Left lung (tissue), 10 donors: Measurements from ENCODE around the gene JMY. TPM values are rescaled to one million over a fixed set of nuclear protein-coding genes. Genes with fewer than 3 reads are reported as not detected.

Source experiments
- ATAC-seq: fragments of 200-7000 bp; cut with Tn5 transposase; one replicate; pipeline ENCODE4 v1.9.1; 2020; ENCODE audit warnings: moderate library complexity
- DNase-seq, 4 donors: peaks; one replicate each; pipeline ENCODE4 v3.0.0-alpha.2; 2013 to 2020
- H3K27ac ChIP-seq, 2 donors: fragments of 200-600 bp; sonication (generic) in 1 of 2; one replicate each; pipeline versions ENCODE4 v1.5.0 to v1.8.0; 2020 to 2021
- H3K27me3 ChIP-seq, 2 donors: fragments of 200-600 bp; sonication (generic) in 1 of 2; one replicate each; pipeline versions ENCODE4 v1.5.0 to v1.8.0; 2020 to 2021
- H3K36me3 ChIP-seq, 2 donors: fragments of 200-600 bp; sonication (generic) in 1 of 2; one replicate each; pipeline versions ENCODE4 v1.5.0 to v1.8.0; 2020 to 2021
- H3K4me1 ChIP-seq, 2 donors: fragments of 200-600 bp; one replicate each; pipeline ENCODE4 v1.8.0; 2021
- H3K4me3 ChIP-seq, 2 donors: fragments of 200-600 bp; sonication (generic) in 1 of 2; one replicate each; pipeline versions ENCODE4 v1.5.0 to v1.8.0; 2020 to 2021; ENCODE audit warnings: mild to moderate bottlenecking in 1 of 2
- H3K9me3 ChIP-seq, 2 donors: fragments of 200-600 bp; sonication (generic) in 1 of 2; one replicate each; pipeline versions ENCODE4 v1.5.0 to v1.8.0; 2020 to 2021
- intact Hi-C, 2 donors: fragments of 100-400 bp; cut with DNase I; formaldehyde crosslinking; loops; one replicate each; pipeline versions ENCODE4 v1.11.2 to v1.14.2; 2022
- polyA plus RNA-seq, 6 donors: library from polyadenylated mRNA; unstranded; fragments of 120-200 nt; gene quantifications; one replicate each; pipeline ENCODE4 v1.2.1, GENCODE V29; 2013; ENCODE audit not compliant: insufficient read length in 6 of 6
- total RNA-seq, 2 donors: library from RNA; stranded (reverse); fragmentation: NEBNext Ultra II Directional; extraction: Animal tissue kit (Norgen Biotek cat#: 25700); gene quantifications; one replicate each; pipeline ENCODE4 v1.2.1, GENCODE V29; 2021
- TF ChIP-seq, protein P1 (sequence below), 2 donors: fragments of 200-600 bp; sonication (generic) in 1 of 2; IDR thresholded peaks; one replicate each; pipeline versions ENCODE4 v1.5.0 to v1.8.0; 2021; ENCODE audit warnings: antibody characterized with exemption in 2 of 2
- donor health status: DM: no; HTN: yes; CAD: no.
- donor health status: DM: no; HTN: no; CAD: no.

JMY gene
- total and polyA plus RNA-seq, 8 donors, result 6.2 to 23.6 (median 17.5) TPM

DNA sequence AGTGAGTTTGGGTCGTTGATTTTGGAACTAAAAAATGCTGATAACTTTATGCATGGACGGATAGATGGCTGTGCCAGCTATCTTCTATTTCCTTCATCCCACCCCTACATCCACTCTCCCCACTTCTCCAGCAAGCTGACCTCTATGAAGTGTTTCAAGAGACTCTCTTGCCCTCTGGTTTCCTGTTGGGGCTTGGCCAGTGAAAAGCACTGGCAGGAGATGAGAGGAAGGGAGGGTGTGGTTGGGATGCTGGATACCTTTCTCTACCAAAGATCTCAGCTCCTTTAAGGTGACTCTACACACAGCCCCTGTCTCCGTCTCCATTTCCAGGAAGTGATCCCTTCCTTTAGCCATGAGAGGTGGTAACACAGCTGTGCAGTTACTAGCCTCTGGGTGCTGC, 30.0 kb upstream of the JMY start:
- Histone ChIP-seq H3K4me1 (no peaks in the 10 kb centered on the region), H3K27ac (no peak overlapping the region), H3K9me3 (no peaks in the 10 kb centered on the region), H3K4me3 (no peak overlapping the region), H3K27me3 (no peaks in the 10 kb centered on the region), H3K36me3 (no peaks in the 10 kb centered on the region)
- DNase-seq, result no peak
- ATAC-seq, result peak; percentile 80
- TF ChIP-seq, protein P1, sequence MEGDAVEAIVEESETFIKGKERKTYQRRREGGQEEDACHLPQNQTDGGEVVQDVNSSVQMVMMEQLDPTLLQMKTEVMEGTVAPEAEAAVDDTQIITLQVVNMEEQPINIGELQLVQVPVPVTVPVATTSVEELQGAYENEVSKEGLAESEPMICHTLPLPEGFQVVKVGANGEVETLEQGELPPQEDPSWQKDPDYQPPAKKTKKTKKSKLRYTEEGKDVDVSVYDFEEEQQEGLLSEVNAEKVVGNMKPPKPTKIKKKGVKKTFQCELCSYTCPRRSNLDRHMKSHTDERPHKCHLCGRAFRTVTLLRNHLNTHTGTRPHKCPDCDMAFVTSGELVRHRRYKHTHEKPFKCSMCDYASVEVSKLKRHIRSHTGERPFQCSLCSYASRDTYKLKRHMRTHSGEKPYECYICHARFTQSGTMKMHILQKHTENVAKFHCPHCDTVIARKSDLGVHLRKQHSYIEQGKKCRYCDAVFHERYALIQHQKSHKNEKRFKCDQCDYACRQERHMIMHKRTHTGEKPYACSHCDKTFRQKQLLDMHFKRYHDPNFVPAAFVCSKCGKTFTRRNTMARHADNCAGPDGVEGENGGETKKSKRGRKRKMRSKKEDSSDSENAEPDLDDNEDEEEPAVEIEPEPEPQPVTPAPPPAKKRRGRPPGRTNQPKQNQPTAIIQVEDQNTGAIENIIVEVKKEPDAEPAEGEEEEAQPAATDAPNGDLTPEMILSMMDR (IDR thresholded peaks at IDR 0.05), result no peak
- intact Hi-C loops, result no loop called here

DNA sequence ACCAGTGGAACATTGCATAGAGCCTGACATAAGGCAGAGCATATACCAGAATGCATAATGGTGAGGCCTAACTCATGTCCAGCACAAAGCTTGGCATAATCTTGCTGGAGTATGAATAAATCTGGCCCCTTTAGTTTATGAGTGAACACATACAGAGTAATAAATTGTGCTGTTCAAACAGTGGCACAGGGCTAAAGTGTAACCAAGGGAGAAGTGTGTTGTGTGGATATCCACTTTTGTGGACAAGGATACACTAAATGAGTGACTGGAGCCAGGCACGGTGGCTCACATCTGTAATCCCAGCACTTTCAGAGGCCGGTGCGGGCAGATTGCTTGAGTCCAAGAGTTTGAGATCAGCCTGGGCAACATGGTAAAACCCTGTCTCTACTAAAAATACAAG, 29.4 kb upstream of the JMY start:
- H3K4me1 ChIP-seq, result no peaks in the 10 kb centered on the region
- H3K27me3 ChIP-seq, result no peaks in the 10 kb centered on the region
- no peak overlapping the region for H3K4me3 ChIP-seq
- no peak overlapping the region for H3K27ac ChIP-seq
- DNase-seq, result no peak
- TF ChIP-seq, protein P1 (IDR thresholded peaks at IDR 0.05), result no peak
- no peaks in the 10 kb centered on the region for H3K36me3 ChIP-seq
- no peak for ATAC-seq
- intact Hi-C loops, result no loop called here
- H3K9me3 ChIP-seq, result no peaks in the 10 kb centered on the region

DNA sequence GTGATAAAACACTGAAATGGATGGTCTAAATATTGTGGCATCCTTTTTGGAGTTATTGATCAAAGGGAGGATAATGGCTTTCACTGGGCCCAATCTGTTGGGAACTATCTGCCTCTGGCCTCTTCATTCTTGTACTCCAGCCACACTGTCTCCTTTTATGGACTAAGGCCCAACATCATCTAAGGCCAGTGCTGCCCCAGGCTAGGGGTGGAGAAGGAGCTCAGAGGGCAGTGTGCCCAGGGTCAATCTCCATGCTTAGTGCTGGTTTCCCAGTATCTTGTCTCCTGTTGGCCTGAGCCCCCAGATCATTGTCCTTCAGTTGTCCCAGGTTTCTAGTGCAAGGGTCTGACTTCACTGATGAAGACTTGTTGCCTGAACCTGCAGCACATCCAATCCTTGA, 26.4 kb upstream of the JMY start:
- DNase-seq (no peak), ATAC-seq (no peak)
- H3K36me3 ChIP-seq, result no peaks in the 10 kb centered on the region
- no peak overlapping the region for H3K4me3 ChIP-seq
- no peaks in the 10 kb centered on the region for H3K27me3 ChIP-seq
- no peak overlapping the region for H3K27ac ChIP-seq
- no peaks in the 10 kb centered on the region for H3K9me3 ChIP-seq
- H3K4me1 ChIP-seq, result no peaks in the 10 kb centered on the region
- intact Hi-C loops, result no loop called here
- TF ChIP-seq, protein P1 (IDR thresholded peaks at IDR 0.05), result no peak

DNA sequence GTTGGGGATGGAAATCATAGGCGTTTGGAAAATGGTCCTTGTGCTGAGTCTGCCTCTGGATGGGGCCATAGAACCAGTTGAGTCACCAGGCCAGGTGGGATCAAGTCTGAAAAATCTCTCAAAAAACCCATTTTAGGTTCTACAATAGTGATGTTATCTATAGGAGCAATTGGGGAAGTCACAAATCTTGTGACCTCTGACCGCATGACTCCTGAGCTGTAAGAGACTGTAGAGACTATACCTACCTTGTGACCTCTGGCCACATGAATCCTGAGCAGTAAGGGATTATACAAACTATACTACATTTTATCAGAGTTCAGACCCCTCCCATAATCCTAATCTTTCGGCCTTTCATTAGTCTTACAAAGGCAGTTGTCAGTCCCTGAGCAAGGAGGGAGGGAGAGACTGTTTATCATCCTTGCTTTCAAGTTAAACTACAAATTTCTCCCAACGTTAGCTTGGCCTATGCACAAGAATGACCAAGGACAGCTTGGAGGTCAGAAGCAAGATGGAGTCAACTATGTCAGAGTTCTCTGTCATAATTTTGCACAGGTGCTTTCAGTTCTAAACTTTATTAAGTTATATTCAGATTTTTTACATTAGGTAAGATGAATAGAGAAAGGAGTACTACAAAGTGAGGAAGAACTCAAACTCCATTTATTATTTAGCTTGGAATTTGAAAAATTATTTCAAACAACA, 11.5 kb upstream of the JMY start:
- no peak for DNase-seq
- ATAC-seq, result no peak
- Histone ChIP-seq H3K9me3 (no peaks in the 10 kb centered on the region), H3K4me3 (no peak overlapping the region), H3K27ac (no peak overlapping the region), H3K27me3 (no peaks in the 10 kb centered on the region), H3K36me3 (no peaks in the 10 kb centered on the region), H3K4me1 (no peaks in the 10 kb centered on the region)
- intact Hi-C loops, result no loop called here
- TF ChIP-seq, protein P1 (IDR thresholded peaks at IDR 0.05), result no peak

DNA sequence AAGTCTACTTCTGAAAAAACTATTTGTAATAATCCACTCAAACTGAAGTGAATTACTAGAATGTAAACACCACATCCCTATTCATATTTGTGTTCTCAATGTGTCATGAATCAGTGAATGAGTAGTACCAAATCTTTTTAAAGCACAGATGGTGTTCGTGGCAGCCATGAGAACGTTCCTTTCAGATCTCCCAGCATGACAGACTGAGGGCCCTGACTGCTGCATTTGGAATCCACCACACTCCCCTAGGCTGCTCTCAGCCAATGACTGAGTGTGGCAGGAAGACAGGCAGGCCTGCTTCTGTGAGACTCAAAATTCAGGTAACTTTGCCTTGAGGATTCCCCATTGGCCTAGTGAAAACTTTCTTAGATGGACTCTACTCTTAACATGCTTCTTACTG, 10.9 kb upstream of the JMY start:
- H3K4me1 ChIP-seq, result no peaks in the 10 kb centered on the region
- ATAC-seq (peak; percentile 54), DNase-seq (no peak)
- no peaks in the 10 kb centered on the region for H3K9me3 ChIP-seq
- H3K4me3 ChIP-seq, result no peak overlapping the region
- H3K27me3 ChIP-seq, result no peaks in the 10 kb centered on the region
- intact Hi-C loops, result no loop called here
- H3K27ac ChIP-seq, result no peak overlapping the region
- TF ChIP-seq, protein P1 (IDR thresholded peaks at IDR 0.05), result no peak
- H3K36me3 ChIP-seq, result no peaks in the 10 kb centered on the region
